ENCODE data around the gene GK.

GRCh38 chrX:30622361-30622760, 30.9 kb upstream of the GK start:
- no peak for TF ChIP-seq CTCF (conservative IDR thresholded peaks at IDR 0.05; ENCODE audit: low read length)
- TF ChIP-seq EZH2phosphoT487 (IDR thresholded peaks at IDR 0.05; ENCODE audit: borderline replicate concordance): no peak
